ENCODE results near the gene SDHB.

GRCh38 chr1:17101261-17101660 is 47.4 kb upstream of the SDHB start:
- TF ChIP-seq ZNF3 (CRISPR knock-in tag; IDR thresholded peaks at IDR 0.05), result no peak
- TF ChIP-seq AGO2 (optimal IDR thresholded peaks at IDR 0.05; ENCODE audit: low read depth, low read length), result no peak
- no peak for TF ChIP-seq PHF8 (CRISPR knock-in tag; IDR thresholded peaks at IDR 0.05)
- TF ChIP-seq MTA3 (CRISPR knock-in tag; IDR thresholded peaks at IDR 0.05), result no peak
- TF ChIP-seq, protein P1, sequence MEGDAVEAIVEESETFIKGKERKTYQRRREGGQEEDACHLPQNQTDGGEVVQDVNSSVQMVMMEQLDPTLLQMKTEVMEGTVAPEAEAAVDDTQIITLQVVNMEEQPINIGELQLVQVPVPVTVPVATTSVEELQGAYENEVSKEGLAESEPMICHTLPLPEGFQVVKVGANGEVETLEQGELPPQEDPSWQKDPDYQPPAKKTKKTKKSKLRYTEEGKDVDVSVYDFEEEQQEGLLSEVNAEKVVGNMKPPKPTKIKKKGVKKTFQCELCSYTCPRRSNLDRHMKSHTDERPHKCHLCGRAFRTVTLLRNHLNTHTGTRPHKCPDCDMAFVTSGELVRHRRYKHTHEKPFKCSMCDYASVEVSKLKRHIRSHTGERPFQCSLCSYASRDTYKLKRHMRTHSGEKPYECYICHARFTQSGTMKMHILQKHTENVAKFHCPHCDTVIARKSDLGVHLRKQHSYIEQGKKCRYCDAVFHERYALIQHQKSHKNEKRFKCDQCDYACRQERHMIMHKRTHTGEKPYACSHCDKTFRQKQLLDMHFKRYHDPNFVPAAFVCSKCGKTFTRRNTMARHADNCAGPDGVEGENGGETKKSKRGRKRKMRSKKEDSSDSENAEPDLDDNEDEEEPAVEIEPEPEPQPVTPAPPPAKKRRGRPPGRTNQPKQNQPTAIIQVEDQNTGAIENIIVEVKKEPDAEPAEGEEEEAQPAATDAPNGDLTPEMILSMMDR (CRISPR knock-in tag; IDR thresholded peaks at IDR 0.05), result no peak
- no peak for TF ChIP-seq SMAD1 (CRISPR knock-in tag; IDR thresholded peaks at IDR 0.05; ENCODE audit: borderline replicate concordance, low read depth)
- TF ChIP-seq EP300 (IDR thresholded peaks at IDR 0.05; ENCODE audit: low read depth in 2 of 2, low read length in 2 of 2), result no peak
- no peak for TF ChIP-seq EP300 (CRISPR knock-in tag; IDR thresholded peaks at IDR 0.05; ENCODE audit: borderline replicate concordance)
- no peak for TF ChIP-seq SUZ12 (IDR thresholded peaks at IDR 0.05; ENCODE audit: low read depth, low read length)

All from HepG2 (cell line).